HepG2 (cell line): ENCODE measurements around the gene ZNF853. TPM values are rescaled to one million over a fixed set of nuclear protein-coding genes. Genes with fewer than 3 reads are reported as not detected.

Experiments used
- PHF21A ChIP-seq: sonication (generic); formaldehyde crosslinking; IDR thresholded peaks from 2 replicates; pipeline ENCODE4 v1.5.0; 2020; ENCODE audit warnings: mild to moderate bottlenecking, missing genetic modification reagents
- SNAI1 ChIP-seq: sonication (generic); formaldehyde crosslinking; IDR thresholded peaks from 2 replicates; pipeline ENCODE4 v1.5.0; 2020; ENCODE audit warnings: mild to moderate bottlenecking, missing genetic modification reagents, borderline replicate concordance
- SP4 ChIP-seq: sonication (generic); formaldehyde crosslinking; IDR thresholded peaks from 2 replicates; pipeline ENCODE4 v1.8.1; 2023; ENCODE audit warnings: mild to moderate bottlenecking, missing genetic modification reagents
- ZMAT3 ChIP-seq: sonication (generic); formaldehyde crosslinking; conservative IDR thresholded peaks from 2 replicates; pipeline ENCODE4 v1.7.0; 2021; ENCODE audit warnings: missing genetic modification reagents
- ZNF629 ChIP-seq: sonication (generic); formaldehyde crosslinking; conservative IDR thresholded peaks from 2 replicates; pipeline ENCODE4 v1.5.0; 2020; ENCODE audit warnings: missing genetic modification reagents
- ZNF816 ChIP-seq: sonication (generic); formaldehyde crosslinking; IDR thresholded peaks from 2 replicates; pipeline ENCODE4 v1.8.0; 2022; ENCODE audit warnings: missing genetic modification reagents, mild to moderate bottlenecking, borderline replicate concordance
- polyA plus RNA-seq, 8 experiments: library from polyadenylated mRNA; depleted of rRNA in 3 of 8; stranded (reverse) in 7 of 8; unstranded in 1 of 8; fragments of >200 nt; fragmentation: Illumina TruSeq in 4 of 8; extraction: Trizol in 4 of 8; gene quantifications; 2 replicates each; pipeline versions ENCODE4 v1.2.1 to v1.2.3, GENCODE V29; 2011 to 2016; ENCODE audit warnings: low read depth in 4 of 8, missing spikeins in 1 of 8, mixed read lengths in 1 of 8; ENCODE audit not compliant: insufficient read depth in 1 of 8
- total RNA-seq, 5 experiments: library from RNA; depleted of rRNA; stranded (reverse); fragments of >200 nt; fragmentation: Illumina TruSeq; extraction: Trizol; gene quantifications; 2 replicates each; pipeline ENCODE4 v1.2.3, GENCODE V29; 2016; ENCODE audit warnings: low read depth in 1 of 5
- TF ChIP-seq, protein P1 (sequence below): sonication (generic); formaldehyde crosslinking; IDR thresholded peaks from 2 replicates; pipeline ENCODE4 v1.4.0; 2020; ENCODE audit warnings: missing genetic modification reagents
- TF ChIP-seq, protein P2 (sequence below): sonication (generic); formaldehyde crosslinking; IDR thresholded peaks from 2 replicates; pipeline ENCODE4 v1.4.0; 2020; ENCODE audit warnings: missing genetic modification reagents, mild to moderate bottlenecking, borderline replicate concordance
- TF ChIP-seq, protein P3 (sequence below): sonication (generic); formaldehyde crosslinking; IDR thresholded peaks from 2 replicates; pipeline ENCODE4 v1.4.0; 2020; ENCODE audit warnings: missing genetic modification reagents
- TF ChIP-seq, protein P4 (sequence below): IDR thresholded peaks from 2 replicates; pipeline ENCODE4 v1.6.1; 2018; ENCODE audit warnings: missing genetic modification reagents, mild to moderate bottlenecking, missing compliant biosample characterization
- TF ChIP-seq, protein P5 (sequence below): sonication (generic); formaldehyde crosslinking; IDR thresholded peaks from 2 replicates; pipeline ENCODE4 v1.4.0; 2020; ENCODE audit warnings: low read depth, mild to moderate bottlenecking, missing genetic modification reagents
- TF ChIP-seq, protein P6 (sequence below): sonication (generic); formaldehyde crosslinking; IDR thresholded peaks from 2 replicates; pipeline ENCODE4 v1.8.0; 2022; ENCODE audit warnings: mild to moderate bottlenecking, missing genetic modification reagents, borderline replicate concordance
- TF ChIP-seq, protein P7 (sequence below): sonication (generic); formaldehyde crosslinking; IDR thresholded peaks from 2 replicates; pipeline ENCODE4 v1.4.0; 2020; ENCODE audit warnings: missing genetic modification reagents

Gene ZNF853
- total and polyA plus RNA-seq, 2 of the 13 experiments (the other 11 are each of a cell fraction or from before 2014, with no cell fraction given): 2.1 to 6.2 TPM

DNA sequence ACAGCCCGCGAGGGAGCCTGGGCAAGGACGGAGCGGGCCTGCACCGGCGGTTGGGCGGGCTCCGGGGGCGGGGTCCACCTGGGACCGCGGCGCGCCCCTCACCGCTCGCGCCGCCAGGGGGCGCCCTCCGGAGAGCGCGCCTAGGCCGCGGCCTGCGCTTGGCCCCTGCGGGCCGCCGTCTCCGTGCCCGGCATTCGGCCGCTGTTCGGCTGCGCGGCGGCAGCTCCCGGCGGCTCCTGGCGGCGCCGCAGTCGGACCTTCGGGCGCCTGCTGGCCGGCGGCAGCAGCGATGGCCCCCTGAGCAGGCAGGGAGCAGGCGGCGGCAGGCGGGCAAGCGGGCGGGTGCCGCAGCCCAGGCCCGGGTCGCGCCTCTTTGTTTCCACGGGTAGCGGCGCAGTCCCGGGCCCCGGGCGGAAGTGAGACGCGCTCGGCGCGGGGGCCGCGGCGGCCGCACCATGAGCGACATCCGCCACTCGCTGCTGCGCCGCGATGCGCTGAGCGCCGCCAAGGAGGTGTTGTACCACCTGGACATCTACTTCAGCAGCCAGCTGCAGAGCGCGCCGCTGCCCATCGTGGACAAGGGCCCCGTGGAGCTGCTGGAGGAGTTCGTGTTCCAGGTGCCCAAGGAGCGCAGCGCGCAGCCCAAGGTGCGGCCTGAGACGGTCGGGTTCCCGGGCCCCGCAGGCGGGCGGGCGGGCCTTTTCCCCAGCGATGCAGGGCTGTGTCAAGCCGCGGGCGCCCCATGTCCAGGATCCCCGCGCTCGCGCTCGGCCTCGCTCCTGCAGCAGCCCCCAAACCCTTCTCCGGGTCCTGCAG lies 25.4 kb upstream of the ZNF853 start, which contains the start of gene INTS15 (continued):
- peak; percentile 4; the same call in 1 of the 2 replicates for TF ChIP-seq ZMAT3
- TF ChIP-seq, protein P1, sequence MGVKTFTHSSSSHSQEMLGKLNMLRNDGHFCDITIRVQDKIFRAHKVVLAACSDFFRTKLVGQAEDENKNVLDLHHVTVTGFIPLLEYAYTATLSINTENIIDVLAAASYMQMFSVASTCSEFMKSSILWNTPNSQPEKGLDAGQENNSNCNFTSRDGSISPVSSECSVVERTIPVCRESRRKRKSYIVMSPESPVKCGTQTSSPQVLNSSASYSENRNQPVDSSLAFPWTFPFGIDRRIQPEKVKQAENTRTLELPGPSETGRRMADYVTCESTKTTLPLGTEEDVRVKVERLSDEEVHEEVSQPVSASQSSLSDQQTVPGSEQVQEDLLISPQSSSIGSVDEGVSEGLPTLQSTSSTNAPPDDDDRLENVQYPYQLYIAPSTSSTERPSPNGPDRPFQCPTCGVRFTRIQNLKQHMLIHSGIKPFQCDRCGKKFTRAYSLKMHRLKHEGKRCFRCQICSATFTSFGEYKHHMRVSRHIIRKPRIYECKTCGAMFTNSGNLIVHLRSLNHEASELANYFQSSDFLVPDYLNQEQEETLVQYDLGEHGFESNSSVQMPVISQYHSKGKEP: no peak
- peak; percentile 59; the same call in 1 of the 2 replicates for TF ChIP-seq SP4
- TF ChIP-seq, protein P2, sequence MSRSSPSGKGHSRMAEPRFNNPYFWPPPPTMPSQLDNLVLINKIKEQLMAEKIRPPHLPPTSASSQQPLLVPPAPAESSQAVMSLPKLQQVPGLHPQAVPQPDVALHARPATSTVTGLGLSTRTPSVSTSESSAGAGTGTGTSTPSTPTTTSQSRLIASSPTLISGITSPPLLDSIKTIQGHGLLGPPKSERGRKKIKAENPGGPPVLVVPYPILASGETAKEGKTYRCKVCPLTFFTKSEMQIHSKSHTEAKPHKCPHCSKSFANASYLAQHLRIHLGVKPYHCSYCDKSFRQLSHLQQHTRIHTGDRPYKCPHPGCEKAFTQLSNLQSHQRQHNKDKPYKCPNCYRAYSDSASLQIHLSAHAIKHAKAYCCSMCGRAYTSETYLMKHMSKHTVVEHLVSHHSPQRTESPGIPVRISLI (CRISPR knock-in tag): no peak
- TF ChIP-seq ZNF629 (CRISPR knock-in tag): no peak
- no peak for TF ChIP-seq SNAI1 (CRISPR knock-in tag)
- peak; percentile 16 for TF ChIP-seq PHF21A (CRISPR knock-in tag)
- TF ChIP-seq, protein P3, sequence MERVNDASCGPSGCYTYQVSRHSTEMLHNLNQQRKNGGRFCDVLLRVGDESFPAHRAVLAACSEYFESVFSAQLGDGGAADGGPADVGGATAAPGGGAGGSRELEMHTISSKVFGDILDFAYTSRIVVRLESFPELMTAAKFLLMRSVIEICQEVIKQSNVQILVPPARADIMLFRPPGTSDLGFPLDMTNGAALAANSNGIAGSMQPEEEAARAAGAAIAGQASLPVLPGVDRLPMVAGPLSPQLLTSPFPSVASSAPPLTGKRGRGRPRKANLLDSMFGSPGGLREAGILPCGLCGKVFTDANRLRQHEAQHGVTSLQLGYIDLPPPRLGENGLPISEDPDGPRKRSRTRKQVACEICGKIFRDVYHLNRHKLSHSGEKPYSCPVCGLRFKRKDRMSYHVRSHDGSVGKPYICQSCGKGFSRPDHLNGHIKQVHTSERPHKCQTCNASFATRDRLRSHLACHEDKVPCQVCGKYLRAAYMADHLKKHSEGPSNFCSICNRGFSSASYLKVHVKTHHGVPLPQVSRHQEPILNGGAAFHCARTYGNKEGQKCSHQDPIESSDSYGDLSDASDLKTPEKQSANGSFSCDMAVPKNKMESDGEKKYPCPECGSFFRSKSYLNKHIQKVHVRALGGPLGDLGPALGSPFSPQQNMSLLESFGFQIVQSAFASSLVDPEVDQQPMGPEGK (CRISPR knock-in tag): peak; percentile 39
- TF ChIP-seq, protein P4, sequence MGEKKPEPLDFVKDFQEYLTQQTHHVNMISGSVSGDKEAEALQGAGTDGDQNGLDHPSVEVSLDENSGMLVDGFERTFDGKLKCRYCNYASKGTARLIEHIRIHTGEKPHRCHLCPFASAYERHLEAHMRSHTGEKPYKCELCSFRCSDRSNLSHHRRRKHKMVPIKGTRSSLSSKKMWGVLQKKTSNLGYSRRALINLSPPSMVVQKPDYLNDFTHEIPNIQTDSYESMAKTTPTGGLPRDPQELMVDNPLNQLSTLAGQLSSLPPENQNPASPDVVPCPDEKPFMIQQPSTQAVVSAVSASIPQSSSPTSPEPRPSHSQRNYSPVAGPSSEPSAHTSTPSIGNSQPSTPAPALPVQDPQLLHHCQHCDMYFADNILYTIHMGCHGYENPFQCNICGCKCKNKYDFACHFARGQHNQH (CRISPR knock-in tag): no peak
- no peak for TF ChIP-seq ZNF816
- TF ChIP-seq, protein P5, sequence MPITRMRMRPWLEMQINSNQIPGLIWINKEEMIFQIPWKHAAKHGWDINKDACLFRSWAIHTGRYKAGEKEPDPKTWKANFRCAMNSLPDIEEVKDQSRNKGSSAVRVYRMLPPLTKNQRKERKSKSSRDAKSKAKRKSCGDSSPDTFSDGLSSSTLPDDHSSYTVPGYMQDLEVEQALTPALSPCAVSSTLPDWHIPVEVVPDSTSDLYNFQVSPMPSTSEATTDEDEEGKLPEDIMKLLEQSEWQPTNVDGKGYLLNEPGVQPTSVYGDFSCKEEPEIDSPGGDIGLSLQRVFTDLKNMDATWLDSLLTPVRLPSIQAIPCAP: no peak
- TF ChIP-seq, protein P6, sequence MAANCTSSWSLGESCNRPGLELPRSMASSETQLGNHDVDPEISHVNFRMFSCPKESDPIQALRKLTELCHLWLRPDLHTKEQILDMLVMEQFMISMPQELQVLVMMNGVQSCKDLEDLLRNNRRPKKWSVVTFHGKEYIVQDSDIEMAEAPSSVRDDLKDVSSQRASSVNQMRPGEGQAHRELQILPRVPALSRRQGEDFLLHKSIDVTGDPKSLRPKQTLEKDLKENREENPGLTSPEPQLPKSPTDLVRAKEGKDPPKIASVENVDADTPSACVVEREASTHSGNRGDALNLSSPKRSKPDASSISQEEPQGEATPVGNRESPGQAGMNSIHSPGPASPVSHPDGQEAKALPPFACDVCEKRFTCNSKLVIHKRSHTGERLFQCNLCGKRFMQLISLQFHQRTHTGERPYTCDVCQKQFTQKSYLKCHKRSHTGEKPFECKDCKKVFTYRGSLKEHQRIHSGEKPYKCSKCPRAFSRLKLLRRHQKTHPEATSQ: no peak
- TF ChIP-seq, protein P7, sequence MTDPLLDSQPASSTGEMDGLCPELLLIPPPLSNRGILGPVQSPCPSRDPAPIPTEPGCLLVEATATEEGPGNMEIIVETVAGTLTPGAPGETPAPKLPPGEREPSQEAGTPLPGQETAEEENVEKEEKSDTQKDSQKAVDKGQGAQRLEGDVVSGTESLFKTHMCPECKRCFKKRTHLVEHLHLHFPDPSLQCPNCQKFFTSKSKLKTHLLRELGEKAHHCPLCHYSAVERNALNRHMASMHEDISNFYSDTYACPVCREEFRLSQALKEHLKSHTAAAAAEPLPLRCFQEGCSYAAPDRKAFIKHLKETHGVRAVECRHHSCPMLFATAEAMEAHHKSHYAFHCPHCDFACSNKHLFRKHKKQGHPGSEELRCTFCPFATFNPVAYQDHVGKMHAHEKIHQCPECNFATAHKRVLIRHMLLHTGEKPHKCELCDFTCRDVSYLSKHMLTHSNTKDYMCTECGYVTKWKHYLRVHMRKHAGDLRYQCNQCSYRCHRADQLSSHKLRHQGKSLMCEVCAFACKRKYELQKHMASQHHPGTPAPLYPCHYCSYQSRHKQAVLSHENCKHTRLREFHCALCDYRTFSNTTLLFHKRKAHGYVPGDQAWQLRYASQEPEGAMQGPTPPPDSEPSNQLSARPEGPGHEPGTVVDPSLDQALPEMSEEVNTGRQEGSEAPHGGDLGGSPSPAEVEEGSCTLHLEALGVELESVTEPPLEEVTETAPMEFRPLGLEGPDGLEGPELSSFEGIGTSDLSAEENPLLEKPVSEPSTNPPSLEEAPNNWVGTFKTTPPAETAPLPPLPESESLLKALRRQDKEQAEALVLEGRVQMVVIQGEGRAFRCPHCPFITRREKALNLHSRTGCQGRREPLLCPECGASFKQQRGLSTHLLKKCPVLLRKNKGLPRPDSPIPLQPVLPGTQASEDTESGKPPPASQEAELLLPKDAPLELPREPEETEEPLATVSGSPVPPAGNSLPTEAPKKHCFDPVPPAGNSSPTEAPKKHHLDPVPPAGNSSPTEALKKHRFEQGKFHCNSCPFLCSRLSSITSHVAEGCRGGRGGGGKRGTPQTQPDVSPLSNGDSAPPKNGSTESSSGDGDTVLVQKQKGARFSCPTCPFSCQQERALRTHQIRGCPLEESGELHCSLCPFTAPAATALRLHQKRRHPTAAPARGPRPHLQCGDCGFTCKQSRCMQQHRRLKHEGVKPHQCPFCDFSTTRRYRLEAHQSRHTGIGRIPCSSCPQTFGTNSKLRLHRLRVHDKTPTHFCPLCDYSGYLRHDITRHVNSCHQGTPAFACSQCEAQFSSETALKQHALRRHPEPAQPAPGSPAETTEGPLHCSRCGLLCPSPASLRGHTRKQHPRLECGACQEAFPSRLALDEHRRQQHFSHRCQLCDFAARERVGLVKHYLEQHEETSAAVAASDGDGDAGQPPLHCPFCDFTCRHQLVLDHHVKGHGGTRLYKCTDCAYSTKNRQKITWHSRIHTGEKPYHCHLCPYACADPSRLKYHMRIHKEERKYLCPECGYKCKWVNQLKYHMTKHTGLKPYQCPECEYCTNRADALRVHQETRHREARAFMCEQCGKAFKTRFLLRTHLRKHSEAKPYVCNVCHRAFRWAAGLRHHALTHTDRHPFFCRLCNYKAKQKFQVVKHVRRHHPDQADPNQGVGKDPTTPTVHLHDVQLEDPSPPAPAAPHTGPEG (CRISPR knock-in tag): peak; percentile 97
